H1 (cell line): ENCODE data around the gene ZC3H14. TPM values are rescaled to one million over a fixed set of nuclear protein-coding genes. Genes with fewer than 3 reads are reported as not detected.

Experiments
- SP2 ChIP-seq: IDR thresholded peaks from 2 replicates; pipeline ENCODE4 v1.6.1; 2012; ENCODE audit warnings: mild to moderate bottlenecking, low read length, inconsistent platforms
- polyA plus RNA-seq, 7 experiments: library from polyadenylated mRNA; depleted of rRNA in 3 of 7; stranded (reverse) in 5 of 7; unstranded in 2 of 7; fragments of >200 nt in 5 of 7; fragments of 200-250 nt in 2 of 7; gene quantifications; 1 replicate in 5 of 7; 2 replicates in 1 of 7; 4 replicates in 1 of 7; pipeline versions ENCODE4 v1.2.1 to v1.2.3, GENCODE V29; 2011 to 2013; ENCODE audit warnings: missing spikeins in 2 of 7, mixed read lengths in 2 of 7
- total RNA-seq: library from RNA; stranded (reverse); fragmentation: NEBNext Ultra II Directional; extraction: Animal tissue kit (Norgen Biotek cat#: 25700); gene quantifications from 2 replicates; pipeline ENCODE4 v1.2.1, GENCODE V29; 2021

ZC3H14 gene
- total and polyA plus RNA-seq, 2 of the 8 experiments (the other 6 are each of a cell fraction or from before 2014, with no cell fraction given): 86.0 to 99.1 TPM

DNA sequence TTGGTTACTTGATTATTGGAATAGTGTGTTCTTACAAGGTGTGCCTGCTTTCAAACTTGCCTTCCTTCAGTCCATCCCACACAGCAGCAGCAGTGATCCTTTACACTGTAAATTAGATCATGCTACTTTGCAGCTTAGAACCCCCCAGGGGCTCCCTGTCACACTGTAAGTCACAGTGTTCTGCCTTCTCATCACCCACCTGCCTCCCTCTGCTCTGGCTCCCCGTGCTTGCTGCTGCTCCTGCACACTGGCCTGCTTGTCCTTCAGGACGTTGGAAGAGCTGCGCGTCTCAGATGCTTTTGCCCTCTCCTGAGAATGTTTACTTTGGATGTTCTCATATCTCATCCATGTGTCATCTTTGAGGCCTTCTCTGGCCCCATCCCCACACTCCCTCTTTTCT lies 27.3 kb downstream of the ZC3H14 start (continued):
- no peak for TF ChIP-seq SP2
